ENCODE results near the gene STK32B.

The STK32B gene

GRCh38 chr4:5371415-5372190, 320.3 kb downstream of the STK32B start:
- Histone ChIP-seq H3K27ac (ENCODE audit: low read length) (no peak overlapping the region), H3K4me3 (ENCODE audit: low read depth in 1 of 2, low read length in 2 of 2) (no peak overlapping the region), H3K36me3 (ENCODE audit: control insufficient read depth in 1 of 2, insufficient read depth in 2 of 2, low read length in 2 of 2) (no peaks in the 10 kb centered on the region), H3K27me3 (ENCODE audit: low read depth, low read length) (no peaks in the 10 kb centered on the region), H3K4me1 (ENCODE audit: control insufficient read depth in 1 of 2, insufficient read depth in 2 of 2, low read length in 2 of 2) (no peaks in the 10 kb centered on the region), H3K9me3 (ENCODE audit: control insufficient read depth in 1 of 2, low read length in 2 of 2) (peaks cover 6 to 7% of the 10 kb centered on the region in 2 donors)

GRCh38 chr4:5372198-5372597, 320.9 kb downstream of the STK32B start:
- no peak overlapping the region for H3K27ac ChIP-seq (ENCODE audit: low read length)
- H3K27me3 ChIP-seq (ENCODE audit: low read depth, low read length) = no peaks in the 10 kb centered on the region
- no peaks in the 10 kb centered on the region for H3K36me3 ChIP-seq (ENCODE audit: control insufficient read depth in 1 of 2, insufficient read depth in 2 of 2, low read length in 2 of 2)
- no peaks in the 10 kb centered on the region for H3K4me1 ChIP-seq (ENCODE audit: control insufficient read depth in 1 of 2, insufficient read depth in 2 of 2, low read length in 2 of 2)
- no peak overlapping the region for H3K4me3 ChIP-seq (ENCODE audit: low read depth in 1 of 2, low read length in 2 of 2)
- H3K9me3 ChIP-seq (ENCODE audit: control insufficient read depth in 1 of 2, low read length in 2 of 2) = peaks cover 6 to 7% of the 10 kb centered on the region in 2 donors

- no peaks in the 10 kb centered on the region for H3K4me1 ChIP-seq (ENCODE audit: control insufficient read depth in 1 of 2, insufficient read depth in 2 of 2, low read length in 2 of 2)
- peaks cover 6 to 7% of the 10 kb centered on the region in 2 donors for H3K9me3 ChIP-seq (ENCODE audit: control insufficient read depth in 1 of 2, low read length in 2 of 2)
- no peaks in the 10 kb centered on the region for H3K36me3 ChIP-seq (ENCODE audit: control insufficient read depth in 1 of 2, insufficient read depth in 2 of 2, low read length in 2 of 2)
- H3K27ac ChIP-seq (ENCODE audit: low read length) = no peak overlapping the region
- H3K27me3 ChIP-seq (ENCODE audit: low read depth, low read length) = no peaks in the 10 kb centered on the region
- H3K4me3 ChIP-seq (ENCODE audit: low read depth in 1 of 2, low read length in 2 of 2) = no peak overlapping the region
Measured at GRCh38 chr4:5373327-5373726, 322.0 kb downstream of the STK32B start.

- Histone ChIP-seq H3K36me3 (ENCODE audit: control insufficient read depth in 1 of 2, insufficient read depth in 2 of 2, low read length in 2 of 2) (no peaks in the 10 kb centered on the region), H3K27me3 (ENCODE audit: low read depth, low read length) (no peaks in the 10 kb centered on the region), H3K4me1 (ENCODE audit: control insufficient read depth in 1 of 2, insufficient read depth in 2 of 2, low read length in 2 of 2) (no peaks in the 10 kb centered on the region), H3K4me3 (ENCODE audit: low read depth in 1 of 2, low read length in 2 of 2) (no peak overlapping the region), H3K27ac (ENCODE audit: low read length) (no peak overlapping the region), H3K9me3 (ENCODE audit: control insufficient read depth in 1 of 2, low read length in 2 of 2) (peaks cover 6 to 7% of the 10 kb centered on the region in 2 donors)
Measured at GRCh38 chr4:5374592-5374991, 323.3 kb downstream of the STK32B start.

- no peak overlapping the region for H3K27ac ChIP-seq (ENCODE audit: low read length)
- H3K4me1 ChIP-seq (ENCODE audit: control insufficient read depth in 1 of 2, insufficient read depth in 2 of 2, low read length in 2 of 2) = no peaks in the 10 kb centered on the region
- H3K4me3 ChIP-seq (ENCODE audit: low read depth in 1 of 2, low read length in 2 of 2) = no peak overlapping the region
- H3K27me3 ChIP-seq (ENCODE audit: low read depth, low read length) = no peaks in the 10 kb centered on the region
- peaks cover 6 to 7% of the 10 kb centered on the region in 2 donors for H3K9me3 ChIP-seq (ENCODE audit: control insufficient read depth in 1 of 2, low read length in 2 of 2)
- no peaks in the 10 kb centered on the region for H3K36me3 ChIP-seq (ENCODE audit: control insufficient read depth in 1 of 2, insufficient read depth in 2 of 2, low read length in 2 of 2)
Measured at GRCh38 chr4:5374994-5375393, 323.7 kb downstream of the STK32B start.

- H3K36me3 ChIP-seq (ENCODE audit: control insufficient read depth in 1 of 2, insufficient read depth in 2 of 2, low read length in 2 of 2) = no peaks in the 10 kb centered on the region
- H3K4me3 ChIP-seq (ENCODE audit: low read depth in 1 of 2, low read length in 2 of 2) = no peak overlapping the region
Measured at GRCh38 chr4:5376015-5376414, 324.7 kb downstream of the STK32B start.

GRCh38 chr4:5378002-5378401, 326.7 kb downstream of the STK32B start:
- H3K36me3 ChIP-seq (ENCODE audit: control insufficient read depth in 1 of 2, insufficient read depth in 2 of 2, low read length in 2 of 2) = no peaks in the 10 kb centered on the region
- peaks cover 6 to 7% of the 10 kb centered on the region in 2 donors for H3K9me3 ChIP-seq (ENCODE audit: control insufficient read depth in 1 of 2, low read length in 2 of 2)
- no peak overlapping the region for H3K4me3 ChIP-seq (ENCODE audit: low read depth in 1 of 2, low read length in 2 of 2)
- no peak overlapping the region for H3K27ac ChIP-seq (ENCODE audit: low read length)
- no peaks in the 10 kb centered on the region for H3K27me3 ChIP-seq (ENCODE audit: low read depth, low read length)
- H3K4me1 ChIP-seq (ENCODE audit: control insufficient read depth in 1 of 2, insufficient read depth in 2 of 2, low read length in 2 of 2) = no peaks in the 10 kb centered on the region

More at GRCh38 chr4:5376015-5376414, 324.7 kb downstream of the STK32B start:
- no peaks in the 10 kb centered on the region for H3K4me1 ChIP-seq (ENCODE audit: control insufficient read depth in 1 of 2, insufficient read depth in 2 of 2, low read length in 2 of 2)
- H3K9me3 ChIP-seq (ENCODE audit: control insufficient read depth in 1 of 2, low read length in 2 of 2) = peaks cover 6 to 7% of the 10 kb centered on the region in 2 donors
- no peaks in the 10 kb centered on the region for H3K27me3 ChIP-seq (ENCODE audit: low read depth, low read length)
- no peak overlapping the region for H3K27ac ChIP-seq (ENCODE audit: low read length)

- Histone ChIP-seq H3K4me3 (ENCODE audit: low read depth in 1 of 2, low read length in 2 of 2) (no peak overlapping the region), H3K27ac (ENCODE audit: low read length) (no peak overlapping the region), H3K27me3 (ENCODE audit: low read depth, low read length) (no peaks in the 10 kb centered on the region), H3K9me3 (ENCODE audit: control insufficient read depth in 1 of 2, low read length in 2 of 2) (no peaks in the 10 kb centered on the region), H3K36me3 (ENCODE audit: control insufficient read depth in 1 of 2, insufficient read depth in 2 of 2, low read length in 2 of 2) (no peaks in the 10 kb centered on the region), H3K4me1 (ENCODE audit: control insufficient read depth in 1 of 2, insufficient read depth in 2 of 2, low read length in 2 of 2) (no peaks in the 10 kb centered on the region)
Measured at GRCh38 chr4:5379895-5380294, 328.6 kb downstream of the STK32B start.

- no peaks in the 10 kb centered on the region for H3K9me3 ChIP-seq (ENCODE audit: control insufficient read depth in 1 of 2, low read length in 2 of 2)
- H3K4me3 ChIP-seq (ENCODE audit: low read depth in 1 of 2, low read length in 2 of 2) = no peak overlapping the region
- H3K27me3 ChIP-seq (ENCODE audit: low read depth, low read length) = no peaks in the 10 kb centered on the region
- H3K36me3 ChIP-seq (ENCODE audit: control insufficient read depth in 1 of 2, insufficient read depth in 2 of 2, low read length in 2 of 2) = no peaks in the 10 kb centered on the region
- no peak overlapping the region for H3K27ac ChIP-seq (ENCODE audit: low read length)
- H3K4me1 ChIP-seq (ENCODE audit: control insufficient read depth in 1 of 2, insufficient read depth in 2 of 2, low read length in 2 of 2) = no peaks in the 10 kb centered on the region
Measured at GRCh38 chr4:5381961-5382441, 330.7 kb downstream of the STK32B start.

- no peaks in the 10 kb centered on the region for H3K4me1 ChIP-seq (ENCODE audit: control insufficient read depth in 1 of 2, insufficient read depth in 2 of 2, low read length in 2 of 2)
- H3K36me3 ChIP-seq (ENCODE audit: control insufficient read depth in 1 of 2, insufficient read depth in 2 of 2, low read length in 2 of 2) = no peaks in the 10 kb centered on the region
- no peak overlapping the region for H3K4me3 ChIP-seq (ENCODE audit: low read depth in 1 of 2, low read length in 2 of 2)
- H3K27ac ChIP-seq (ENCODE audit: low read length) = no peak overlapping the region
- no peaks in the 10 kb centered on the region for H3K27me3 ChIP-seq (ENCODE audit: low read depth, low read length)
- H3K9me3 ChIP-seq (ENCODE audit: control insufficient read depth in 1 of 2, low read length in 2 of 2) = no peaks in the 10 kb centered on the region
Measured at GRCh38 chr4:5383191-5383980, 332.1 kb downstream of the STK32B start.

- Histone ChIP-seq H3K27me3 (ENCODE audit: low read depth, low read length) (no peaks in the 10 kb centered on the region), H3K27ac (ENCODE audit: low read length) (no peak overlapping the region), H3K36me3 (ENCODE audit: control insufficient read depth in 1 of 2, insufficient read depth in 2 of 2, low read length in 2 of 2) (no peaks in the 10 kb centered on the region), H3K4me1 (ENCODE audit: control insufficient read depth in 1 of 2, insufficient read depth in 2 of 2, low read length in 2 of 2) (no peaks in the 10 kb centered on the region), H3K4me3 (ENCODE audit: low read depth in 1 of 2, low read length in 2 of 2) (no peak overlapping the region), H3K9me3 (ENCODE audit: control insufficient read depth in 1 of 2, low read length in 2 of 2) (no peaks in the 10 kb centered on the region)
Measured at GRCh38 chr4:5385741-5386311, 334.5 kb downstream of the STK32B start.
